Body of pancreas (tissue), 4 donors: Measurements from ENCODE around the gene SNX25. TPM values are rescaled to one million over a fixed set of nuclear protein-coding genes. Genes with fewer than 3 reads are reported as not detected.
"Not testable (repeated sequence)": the region's sequence is repeated elsewhere in the genome, so short reads cannot be mapped to it uniquely, and the experiment has no call there.

Experiments
- ATAC-seq: fragments of 150-250 bp; one replicate; pipeline ENCODE4 v1.9.1; 2016
- DNase-seq, 4 donors: peaks; one replicate each; pipeline ENCODE4 v3.0.0-alpha.2; 2019
- H3K27ac ChIP-seq, 4 donors: fragments of 200-600 bp; sonication (generic); 1 replicate in 3 of 4; 2 replicates in 1 of 4; pipeline versions ENCODE4 v1.5.1 to v1.6.1; 2016 to 2019; ENCODE audit warnings: mild to moderate bottlenecking in 1 of 4, mixed read lengths in 1 of 4, moderate library complexity in 1 of 4
- H3K27me3 ChIP-seq, 2 donors: fragments of 200-600 bp; sonication (generic); one replicate each; pipeline ENCODE4 v1.6.0; 2016; ENCODE audit warnings: mild to moderate bottlenecking in 1 of 2
- H3K36me3 ChIP-seq, 2 donors: fragments of 200-600 bp; sonication (generic); replicated peaks in 1 of 2; 2 replicates each; pipeline ENCODE4 v1.5.1; 2016; ENCODE audit warnings: low read depth in 2 of 2; ENCODE audit not compliant: insufficient read depth in 1 of 2
- H3K4me1 ChIP-seq: fragments of 200-600 bp; sonication (generic); one replicate; pipeline ENCODE4 v1.6.0; 2016
- H3K4me3 ChIP-seq, 2 donors: fragments of 200-600 bp; sonication (generic); 1 replicate in 1 of 2; 2 replicates in 1 of 2; pipeline ENCODE4 v1.5.1; 2016 to 2019
- H3K9me3 ChIP-seq, 3 donors: fragments of 200-600 bp; sonication (generic); 1 replicate in 2 of 3; 2 replicates in 1 of 3; pipeline ENCODE4 v1.5.1; 2016
- POLR2A ChIP-seq, 3 donors: fragments of 450-650 bp; IDR thresholded peaks; one replicate each; pipeline ENCODE4 v1.6.1; 2016; ENCODE audit warnings: antibody characterized with exemption in 3 of 3, mild to moderate bottlenecking in 2 of 3
- WGBS, 2 donors: methylation state at CpG; one replicate each; pipeline ENCODE4 v1.1.5; 2017; 5-methylcytosine and 5-hydroxymethylcytosine counted together
- intact Hi-C: fragments of 100-400 bp; cut with DNase I; formaldehyde crosslinking; loops from one replicate; pipeline ENCODE4 v1.15.1; 2023
- total RNA-seq, 2 donors: library from RNA; depleted of rRNA; stranded (reverse); fragments of >200 nt; gene quantifications; one replicate each; pipeline ENCODE4 v1.1.0, GENCODE V29; 2016
- TF ChIP-seq, protein P1 (sequence below), 7 experiments: fragments of 450-650 bp in 4 of 7; fragments of 200-600 bp in 3 of 7; sonication (generic) in 3 of 7; IDR thresholded peaks; one replicate each; pipeline ENCODE4 v1.5.1; 2016 to 2019; ENCODE audit warnings: antibody characterized with exemption in 7 of 7

SNX25 gene
- total RNA-seq, 2 donors from 2014 or later = 16.6 to 25.7 TPM

DNA sequence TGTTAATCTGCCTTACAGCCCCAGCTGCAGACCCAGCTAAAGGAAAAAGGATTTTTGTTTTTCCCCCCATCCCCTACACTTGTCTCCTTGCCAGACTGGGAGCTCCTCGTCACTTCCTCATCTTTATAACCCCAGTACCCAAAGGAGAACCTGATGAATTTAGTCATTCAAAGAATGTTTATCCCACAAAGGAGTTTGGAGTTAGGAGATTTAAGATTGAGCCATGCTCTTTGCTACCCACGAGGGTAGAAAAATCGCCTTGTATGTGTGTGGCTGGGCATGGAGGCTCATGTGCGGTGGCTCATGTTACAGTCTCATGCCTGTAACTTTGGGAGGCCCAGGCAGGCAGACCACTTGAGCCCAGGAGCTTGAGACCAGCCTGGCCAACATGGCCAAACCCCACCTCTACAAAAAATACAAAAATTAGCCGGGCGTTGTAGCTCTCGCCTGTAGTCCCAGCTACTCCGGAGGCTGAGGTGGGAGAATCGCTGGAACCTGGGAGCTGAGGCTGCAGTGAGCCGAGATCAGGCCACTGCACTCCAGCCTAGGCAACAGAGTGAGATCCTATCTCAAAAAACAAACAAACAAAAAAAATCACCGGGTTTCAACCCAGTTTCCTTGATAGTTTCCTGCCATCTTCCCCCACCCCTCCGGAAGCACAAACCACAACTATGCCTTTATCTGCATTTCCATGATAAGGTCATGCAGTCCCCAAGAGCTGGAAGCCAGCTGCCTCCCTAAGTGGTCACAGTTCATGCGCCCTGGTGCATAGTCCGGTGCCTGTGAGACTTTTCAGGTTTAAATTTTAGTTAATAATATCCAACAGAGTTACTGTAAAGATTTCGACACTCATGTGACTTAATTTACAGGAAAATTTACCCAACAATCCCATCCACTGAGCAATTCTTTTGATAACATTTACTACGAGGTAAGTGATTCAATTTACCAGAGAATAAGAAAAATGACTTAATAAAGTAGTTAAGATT lies 7.1 kb upstream of the SNX25 start:
- H3K4me1 ChIP-seq = peaks cover 22% of the 10 kb centered on the region
- H3K27ac ChIP-seq = peak overlapping the region in 3 of 4 donors; percentile 94 to 98 (median 97)
- H3K9me3 ChIP-seq = no peaks in the 10 kb centered on the region
- H3K4me3 ChIP-seq = no peak overlapping the region
- no peak for TF ChIP-seq POLR2A (IDR thresholded peaks at IDR 0.05)
- TF ChIP-seq, protein P1, sequence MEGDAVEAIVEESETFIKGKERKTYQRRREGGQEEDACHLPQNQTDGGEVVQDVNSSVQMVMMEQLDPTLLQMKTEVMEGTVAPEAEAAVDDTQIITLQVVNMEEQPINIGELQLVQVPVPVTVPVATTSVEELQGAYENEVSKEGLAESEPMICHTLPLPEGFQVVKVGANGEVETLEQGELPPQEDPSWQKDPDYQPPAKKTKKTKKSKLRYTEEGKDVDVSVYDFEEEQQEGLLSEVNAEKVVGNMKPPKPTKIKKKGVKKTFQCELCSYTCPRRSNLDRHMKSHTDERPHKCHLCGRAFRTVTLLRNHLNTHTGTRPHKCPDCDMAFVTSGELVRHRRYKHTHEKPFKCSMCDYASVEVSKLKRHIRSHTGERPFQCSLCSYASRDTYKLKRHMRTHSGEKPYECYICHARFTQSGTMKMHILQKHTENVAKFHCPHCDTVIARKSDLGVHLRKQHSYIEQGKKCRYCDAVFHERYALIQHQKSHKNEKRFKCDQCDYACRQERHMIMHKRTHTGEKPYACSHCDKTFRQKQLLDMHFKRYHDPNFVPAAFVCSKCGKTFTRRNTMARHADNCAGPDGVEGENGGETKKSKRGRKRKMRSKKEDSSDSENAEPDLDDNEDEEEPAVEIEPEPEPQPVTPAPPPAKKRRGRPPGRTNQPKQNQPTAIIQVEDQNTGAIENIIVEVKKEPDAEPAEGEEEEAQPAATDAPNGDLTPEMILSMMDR (IDR thresholded peaks at IDR 0.05) = no peak
- WGBS, 2 donors = 54 to 62% methylated on average over 16 of the region's 16 CpGs
- intact Hi-C loops = no loop called here
- no peaks in the 10 kb centered on the region for H3K36me3 ChIP-seq
- ATAC-seq (no peak), DNase-seq (peak in 1 of 4 donors; percentile 27)
- H3K27me3 ChIP-seq = no peaks in the 10 kb centered on the region

DNA sequence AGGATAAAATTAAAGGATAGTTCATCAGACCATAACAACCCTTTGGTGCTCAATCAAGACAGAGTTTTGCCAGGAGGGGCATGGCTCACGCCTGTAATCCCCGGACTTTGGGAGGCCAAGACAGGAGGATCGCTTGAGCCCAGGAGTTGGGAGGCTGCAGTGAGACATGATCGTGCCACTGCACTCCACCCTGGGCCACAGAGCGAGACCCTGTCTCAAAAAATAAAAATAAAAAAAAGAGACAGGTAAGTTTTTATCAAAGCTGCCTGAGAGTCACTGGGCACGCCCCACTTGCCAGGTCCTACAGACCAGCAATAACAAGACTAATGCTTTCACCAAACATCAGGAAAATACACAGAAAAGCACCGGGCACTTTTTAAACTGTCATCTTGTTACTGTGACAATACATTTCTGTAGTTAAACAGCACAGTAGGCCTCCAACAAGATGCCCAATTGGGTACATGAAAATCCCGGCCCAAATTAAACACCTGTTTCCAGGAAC lies 6.4 kb upstream of the SNX25 start:
- Histone ChIP-seq H3K4me3 (peak overlapping the region; percentile 44 to 48), H3K27ac (peak overlapping the region; percentile 92 to 98 (median 96)), H3K4me1 (peaks cover 22% of the 10 kb centered on the region), H3K9me3 (no peaks in the 10 kb centered on the region), H3K36me3 (no peaks in the 10 kb centered on the region), H3K27me3 (no peaks in the 10 kb centered on the region)
- DNase-seq (peak in 1 of 4 donors; percentile 24), ATAC-seq (no peak)
- intact Hi-C loops = no loop called here
- 62% methylated on average over 8 of the region's 8 CpGs for WGBS, 2 donors
- TF ChIP-seq POLR2A (IDR thresholded peaks at IDR 0.05) = no peak
- TF ChIP-seq, protein P1 (IDR thresholded peaks at IDR 0.05) = no peak

DNA sequence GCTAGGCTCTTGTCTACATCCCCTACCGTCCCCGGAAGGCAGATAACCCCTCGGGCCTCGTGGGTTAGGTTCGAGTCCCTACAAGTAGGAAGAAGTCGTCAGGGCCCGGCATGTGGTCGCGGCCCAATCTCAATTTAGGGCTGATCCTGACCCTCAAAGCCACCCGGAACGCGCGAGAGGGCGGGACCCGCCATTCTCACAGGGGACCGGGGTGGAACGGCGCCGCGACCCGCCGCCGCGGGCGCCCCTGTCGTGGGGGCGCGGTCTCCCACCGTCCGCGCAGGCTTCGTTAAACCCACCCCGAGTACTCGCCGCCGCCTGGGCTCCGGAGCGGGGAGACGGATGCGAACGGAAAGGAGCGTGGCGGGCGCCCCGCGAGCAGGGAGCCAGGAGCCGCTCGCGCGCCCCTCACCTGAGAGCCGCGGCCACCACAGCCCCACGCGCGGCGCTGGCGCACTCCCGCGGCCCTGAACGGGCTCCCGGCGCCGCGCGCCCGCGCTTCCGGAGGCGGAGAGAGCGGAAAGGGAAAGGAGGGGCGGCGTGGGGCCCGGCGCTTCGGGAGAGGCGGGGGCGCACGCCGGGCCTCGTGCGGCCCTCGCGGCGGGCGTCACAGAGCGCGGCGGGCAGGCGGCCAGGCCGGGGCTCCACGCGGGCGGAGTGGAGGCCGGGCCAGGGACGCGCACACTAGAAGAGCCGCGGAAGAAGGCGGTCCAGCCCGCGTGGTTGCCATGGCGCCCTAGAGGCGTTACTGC lies 5.7 kb upstream of the SNX25 start, which contains the start of gene CFAP97:
Gene CFAP97 (minus strand): TSS at position 515 of the 752 bp plus-strand sequence. CDS start 12,804 bp downstream, outside the sequence.
- peaks cover 26% of the 10 kb centered on the region for H3K4me1 ChIP-seq
- no peaks in the 10 kb centered on the region for H3K36me3 ChIP-seq
- intact Hi-C loops = no loop called here
- ATAC-seq (peak; percentile 94), DNase-seq (peak; percentile 88 to 95 (median 92))
- H3K27me3 ChIP-seq = no peaks in the 10 kb centered on the region
- peak within 1 kb of the TSS; percentile 92 to 98 (median 96) for H3K27ac ChIP-seq
- peak; percentile 41 to 53 (median 51) for TF ChIP-seq POLR2A (IDR thresholded peaks at IDR 0.05)
- TF ChIP-seq, protein P1 (IDR thresholded peaks at IDR 0.05) = no peak
- WGBS, 2 donors = 1 to 5% methylated on average over 13 to 55 of the region's 103 CpGs
- no peaks in the 10 kb centered on the region for H3K9me3 ChIP-seq
- H3K4me3 ChIP-seq = peak within 1 kb of the TSS; percentile 44 to 48

DNA sequence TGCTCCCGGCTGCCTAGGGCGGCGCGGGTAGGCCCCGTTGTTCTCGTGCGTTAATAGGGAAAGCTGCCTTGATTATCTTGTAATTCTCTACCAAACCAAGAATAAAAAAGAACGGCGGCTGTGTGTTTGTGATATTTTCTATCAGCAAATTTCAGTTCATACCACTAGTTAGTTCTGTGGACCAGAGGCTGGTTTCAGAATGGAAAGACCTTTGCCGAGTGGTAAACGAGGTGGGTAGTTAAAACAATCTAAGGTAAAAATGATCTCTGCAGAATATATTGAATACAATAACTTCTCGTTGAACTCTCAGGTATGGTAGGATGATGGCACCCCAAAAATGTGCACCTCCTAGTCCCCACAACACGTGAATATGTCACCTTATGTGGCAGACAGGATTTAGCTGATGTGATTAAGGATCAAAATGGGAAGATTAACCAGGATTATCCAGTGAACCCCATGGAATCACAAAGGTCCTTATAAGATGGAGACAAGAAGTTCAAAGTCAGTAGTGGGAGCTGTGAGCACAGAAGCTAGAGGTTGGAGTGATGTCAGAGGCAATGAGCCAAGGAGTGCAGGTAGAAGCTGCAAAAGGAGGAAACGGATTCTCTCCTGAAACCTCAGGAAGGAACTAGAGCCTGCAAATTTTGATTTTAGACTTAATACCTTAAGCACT lies 5.0 kb upstream of the SNX25 start:
- ATAC-seq = no peak
- no peaks in the 10 kb centered on the region for H3K9me3 ChIP-seq
- peaks cover 29% of the 10 kb centered on the region for H3K4me1 ChIP-seq
- H3K27me3 ChIP-seq = no peaks in the 10 kb centered on the region
- TF ChIP-seq, protein P1 (IDR thresholded peaks at IDR 0.05) = no peak
- TF ChIP-seq POLR2A (IDR thresholded peaks at IDR 0.05) = no peak
- peak overlapping the region; percentile 92 to 98 (median 96) for H3K27ac ChIP-seq
- peak in 1 of 4 donors; percentile 25 for DNase-seq
- intact Hi-C loops = no loop called here
- peak overlapping the region in 1 of 2 donors; percentile 10 for H3K4me3 ChIP-seq
- H3K36me3 ChIP-seq = no peaks in the 10 kb centered on the region
- 3 to 4% methylated on average over 14 of the region's 14 CpGs for WGBS, 2 donors

DNA sequence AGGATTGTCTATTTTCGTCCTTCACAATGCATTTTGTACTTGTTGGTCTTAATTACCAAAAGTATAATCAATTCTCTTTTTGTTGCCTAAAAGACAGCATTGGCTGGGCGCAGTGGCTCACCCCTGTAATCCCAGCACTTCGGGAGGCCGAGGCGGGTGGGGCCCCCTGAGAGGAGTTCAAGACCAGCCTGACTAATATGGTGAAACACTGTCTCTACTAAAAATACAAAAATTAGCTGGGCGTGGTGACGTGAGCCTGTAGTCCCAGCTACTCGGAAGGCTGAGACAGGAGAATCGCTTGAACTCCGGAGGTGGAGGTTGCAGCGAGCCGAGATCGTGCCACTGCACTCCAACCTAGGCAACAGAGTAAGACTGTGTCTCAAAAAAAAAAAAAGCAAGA lies 4.3 kb upstream of the SNX25 start:
- H3K4me3 ChIP-seq, intact Hi-C loops, DNase-seq, H3K9me3 ChIP-seq, H3K27me3 ChIP-seq, ATAC-seq, H3K36me3 ChIP-seq: not testable (repeated sequence)
- 90 to 95% methylated on average over 13 of the region's 13 CpGs for WGBS, 2 donors
- peaks cover 29% of the 10 kb centered on the region for H3K4me1 ChIP-seq
- H3K27ac ChIP-seq = peak overlapping the region in 3 of 4 donors; percentile 94 to 98 (median 97)
